IPS DF 19.7 (cell line): ENCODE data around the gene SYNPO2.
"Not testable (repeated sequence)": the region's sequence is repeated elsewhere in the genome, so short reads cannot be mapped to it uniquely, and the experiment has no call there.

Experiments used
- DNase-seq: peaks from one replicate; pipeline ENCODE4 v3.0.0-alpha.2; 2013; ENCODE audit warnings: low read depth, low spot score

Gene SYNPO2

DNA sequence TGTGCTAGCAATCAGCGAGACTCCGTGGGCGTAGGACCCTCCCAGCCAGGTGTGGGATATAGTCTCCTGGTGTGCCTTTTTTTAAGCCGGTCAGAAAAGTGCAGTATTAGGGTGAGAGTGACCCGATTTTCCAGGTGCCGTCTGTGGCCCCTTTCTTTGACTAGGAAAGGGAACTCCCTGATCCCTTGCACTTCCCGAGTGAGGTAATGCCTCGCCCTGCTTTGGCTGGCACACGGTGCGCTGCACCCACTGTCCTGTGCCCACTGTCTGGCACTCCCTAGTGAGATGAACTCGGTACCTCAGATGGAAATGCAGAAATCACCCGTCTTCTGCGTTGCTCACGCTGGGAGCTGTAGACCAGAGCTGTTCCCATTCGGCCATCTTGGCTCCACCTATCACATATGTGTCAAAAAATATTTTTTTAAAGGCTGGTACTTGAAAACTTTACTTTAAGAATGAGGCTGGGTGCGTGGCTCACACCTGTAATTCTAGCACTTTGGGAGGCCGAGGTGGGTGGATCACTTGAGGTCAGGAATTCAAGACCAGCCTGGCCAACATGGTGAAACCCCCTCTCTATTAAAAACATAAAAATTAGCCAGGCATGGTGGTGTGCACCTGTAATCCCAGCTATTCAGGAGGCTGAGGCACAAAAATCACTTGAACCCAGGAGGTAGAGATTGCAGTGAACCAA is 179.2 kb downstream of the SYNPO2 start:
- DNase-seq = not testable (repeated sequence)

DNA sequence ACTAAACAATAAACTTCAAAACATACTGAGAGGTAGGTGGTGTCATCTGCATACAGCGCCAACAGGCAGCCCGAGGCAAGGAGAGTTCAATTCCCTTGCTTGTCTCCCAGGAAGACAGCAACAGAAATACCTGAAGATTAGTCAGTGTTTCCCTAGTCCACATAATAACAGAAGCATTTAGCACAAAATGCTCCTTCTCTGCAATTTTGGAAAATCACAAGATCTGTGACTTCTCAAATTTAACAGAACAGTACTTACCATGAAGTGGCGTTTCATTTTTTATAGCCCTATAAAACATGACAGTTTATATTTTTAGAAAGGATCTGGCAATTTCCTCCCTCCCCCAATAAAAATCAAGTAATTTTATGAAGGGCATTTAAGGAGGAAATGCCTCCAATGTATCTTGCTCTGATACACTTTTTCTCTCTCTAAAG is 179.9 kb downstream of the SYNPO2 start:
- no peak for DNase-seq

DNA sequence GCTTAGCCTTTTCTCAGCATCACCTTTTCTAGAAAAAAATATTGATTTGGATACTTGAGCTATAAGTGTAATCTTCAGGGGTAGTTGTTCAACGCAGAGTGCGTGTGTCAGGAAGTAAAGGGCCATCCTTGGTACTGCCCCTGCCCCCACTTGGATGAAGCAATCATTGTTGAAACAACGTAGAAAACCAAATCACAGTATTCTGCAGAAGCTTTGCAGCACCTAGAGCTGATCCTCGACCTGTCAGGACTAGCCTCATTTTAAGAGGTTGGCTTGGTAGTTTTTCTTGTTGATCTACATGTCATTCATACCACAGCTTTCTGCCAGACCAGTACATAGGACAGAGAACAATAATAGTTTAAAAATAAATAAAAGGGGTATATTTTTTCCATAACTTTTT is 181.6 kb downstream of the SYNPO2 start:
- DNase-seq = no peak

DNA sequence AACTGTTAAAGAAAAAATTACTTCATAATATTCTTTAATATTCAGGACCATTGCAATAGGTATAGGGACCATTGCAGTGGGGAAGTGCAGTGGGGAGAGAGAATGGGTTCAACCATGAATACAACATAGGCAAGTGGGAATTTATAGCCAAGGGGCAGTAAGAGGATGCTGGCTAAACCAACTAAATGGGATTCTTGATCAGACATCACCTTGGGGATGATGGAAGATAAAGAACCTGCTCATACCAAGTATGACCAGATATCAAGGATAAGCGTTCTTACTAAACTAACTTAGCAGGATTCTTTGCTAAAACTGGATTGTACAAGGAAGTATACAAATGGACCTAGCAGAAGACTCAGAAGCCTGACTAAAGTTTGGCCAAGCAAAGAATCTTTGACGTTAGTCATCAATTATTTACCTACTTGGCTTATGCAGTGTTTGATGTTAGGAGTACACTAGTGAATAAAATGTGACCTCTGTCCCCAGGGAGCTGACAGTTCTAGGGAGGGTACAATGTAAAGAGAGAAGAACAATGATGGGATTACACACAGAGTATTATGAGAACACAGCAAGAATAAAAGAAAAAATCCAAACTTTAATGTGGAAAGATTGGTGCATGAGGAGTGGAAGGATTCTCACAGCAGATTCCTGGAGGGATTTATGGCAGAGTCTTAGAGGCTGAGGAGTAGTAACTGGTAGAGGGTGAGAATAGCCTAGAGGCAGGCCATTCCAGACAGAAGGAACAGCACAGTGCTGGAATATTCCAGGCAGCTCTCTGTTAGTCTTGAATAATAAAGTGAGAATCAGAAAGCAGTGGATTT is 192.3 kb downstream of the SYNPO2 start:
- DNase-seq = no peak

DNA sequence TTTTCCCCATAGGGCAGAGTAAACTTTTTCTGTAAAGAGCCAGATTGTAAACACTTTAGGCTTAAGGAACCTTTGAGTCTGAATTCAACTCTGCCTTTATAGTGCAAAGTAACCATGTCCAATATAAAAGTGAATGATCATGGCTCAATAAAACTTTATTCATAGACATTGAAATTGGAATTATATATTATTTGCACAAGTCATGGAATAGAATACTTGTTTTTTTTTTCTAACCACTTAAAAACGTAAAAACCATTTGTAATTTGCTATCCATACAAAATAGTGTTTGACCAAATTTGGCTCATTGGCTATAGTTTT is 192.8 kb downstream of the SYNPO2 start:
- no peak for DNase-seq

DNA sequence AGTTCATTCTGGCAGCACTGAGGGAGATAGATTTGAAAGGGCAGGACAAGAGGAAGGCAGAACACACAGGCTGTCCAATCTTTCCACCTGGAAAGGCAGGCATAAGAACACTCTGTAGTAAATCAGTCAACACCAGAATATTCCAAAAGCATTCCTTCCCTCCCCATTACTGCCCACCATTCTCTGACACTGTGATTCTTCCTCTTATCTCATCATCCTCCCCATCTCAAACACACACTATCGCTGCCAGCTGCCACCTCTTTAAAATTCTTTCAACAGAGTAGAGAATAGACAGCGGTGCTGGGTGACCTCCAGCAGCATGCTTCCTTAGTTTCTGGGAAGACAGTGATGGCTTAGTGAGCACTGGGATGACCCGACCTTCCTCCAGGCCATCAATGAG is 193.3 kb downstream of the SYNPO2 start:
- no peak for DNase-seq

DNA sequence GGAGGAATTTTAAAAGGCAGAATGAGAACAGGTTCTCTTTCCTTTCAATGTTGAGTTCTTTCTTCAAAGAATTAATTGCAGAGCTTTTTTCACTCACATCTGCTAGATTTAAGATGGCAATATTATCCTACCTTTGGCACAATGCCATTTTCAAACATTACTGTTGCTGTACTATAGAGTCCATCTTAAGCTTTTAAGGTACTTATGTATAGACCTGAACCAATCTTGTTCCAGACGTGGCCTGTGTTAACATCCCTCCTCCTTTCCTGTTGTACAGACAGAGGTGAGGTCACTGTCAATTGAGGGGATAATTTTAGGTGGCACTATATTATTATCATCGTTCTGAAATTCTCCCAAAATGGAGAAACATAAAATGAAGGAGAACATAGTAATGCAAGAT is 194.0 kb downstream of the SYNPO2 start:
- DNase-seq = no peak

DNA sequence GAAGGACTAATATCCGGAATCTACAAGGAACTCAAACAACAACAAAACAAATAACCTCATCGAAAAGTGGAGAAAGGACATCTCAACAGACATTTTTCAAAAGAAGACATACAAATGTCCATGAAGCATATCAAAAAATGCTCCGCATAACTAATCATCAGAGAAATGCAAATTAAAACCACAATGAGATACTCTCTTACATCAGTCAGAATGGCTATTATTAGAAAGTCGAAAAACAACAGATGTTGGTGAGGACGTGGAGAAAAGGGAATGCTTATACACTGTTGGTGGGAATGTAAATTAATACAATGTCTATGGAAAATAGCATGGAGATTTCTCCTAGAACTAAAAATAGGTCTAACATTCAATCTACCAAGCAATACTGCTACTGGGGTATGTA is 195.9 kb downstream of the SYNPO2 start:
- DNase-seq = no peak

DNA sequence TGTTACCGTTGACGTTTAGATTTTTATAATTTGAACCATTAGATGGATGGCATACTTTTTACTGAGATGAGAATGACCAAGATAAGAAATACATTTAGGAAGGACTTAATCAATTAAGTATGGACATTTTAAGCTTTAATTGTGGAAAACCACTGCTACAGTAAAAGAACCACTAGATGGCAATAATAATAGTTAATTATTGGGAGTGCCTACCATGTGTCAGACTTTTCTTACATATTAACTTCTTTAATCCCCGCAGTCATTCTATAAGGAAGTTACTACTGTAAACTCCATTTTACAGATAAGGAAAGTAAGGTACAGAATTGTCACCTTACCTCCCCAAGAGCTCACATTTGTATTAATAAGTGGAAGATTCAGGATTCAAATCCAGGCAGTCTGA is 198.5 kb downstream of the SYNPO2 start:
- DNase-seq = no peak

DNA sequence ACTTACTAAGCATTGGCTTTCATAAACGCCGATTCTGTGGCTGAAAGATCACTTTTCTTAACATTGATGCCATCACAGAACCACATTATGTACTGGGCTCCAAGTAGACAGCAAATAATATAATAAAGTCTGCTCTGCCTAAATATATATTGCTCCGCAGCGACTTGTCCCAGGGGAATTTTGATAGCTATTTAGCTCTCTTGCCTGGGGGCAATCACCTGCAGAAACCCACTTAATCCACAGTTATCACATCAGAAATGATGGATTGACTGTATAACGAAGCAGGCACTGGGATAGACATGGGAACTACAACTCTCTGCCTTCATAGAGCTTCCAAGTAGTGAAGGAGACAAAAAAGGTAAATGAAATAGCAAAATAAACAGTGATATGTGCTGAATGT is 199.0 kb downstream of the SYNPO2 start:
- no peak for DNase-seq

DNA sequence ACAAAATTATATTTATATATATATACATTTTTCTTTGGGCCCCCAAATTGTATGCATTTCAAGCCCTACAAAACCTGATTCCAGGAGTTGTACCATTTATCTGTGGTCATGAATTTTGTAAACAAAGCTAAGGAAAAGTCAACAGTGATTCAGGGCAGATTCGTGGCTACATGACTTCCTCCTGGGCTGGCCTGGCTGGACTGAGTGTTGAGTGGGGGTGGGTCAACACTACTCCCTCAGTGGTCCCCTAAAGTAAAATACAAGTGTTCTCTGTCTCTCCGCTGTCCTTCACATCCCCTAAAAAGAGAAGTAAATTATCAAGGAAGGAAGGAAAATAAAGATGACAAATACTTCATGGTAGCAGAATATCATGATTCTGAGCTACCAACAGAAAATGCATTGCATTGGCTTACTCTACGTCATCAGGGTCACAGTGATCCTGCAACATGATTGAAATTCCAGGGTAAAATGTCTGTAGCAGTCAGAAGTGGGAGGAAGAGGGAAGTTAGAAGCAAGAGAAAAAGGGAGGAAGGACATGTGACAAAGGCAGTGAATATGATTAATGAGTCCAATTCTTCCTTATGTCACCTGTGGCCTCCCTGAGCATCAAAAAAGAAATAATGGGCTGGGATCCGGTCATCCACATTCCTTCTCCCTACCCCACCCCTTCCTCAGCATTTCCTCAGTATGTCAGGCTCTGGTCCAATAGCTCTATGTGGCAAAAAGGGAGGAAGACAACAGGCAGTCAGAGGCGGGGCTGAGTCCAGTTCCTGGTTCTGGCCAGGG is 204.6 kb downstream of the SYNPO2 start:
- no peak for DNase-seq

DNA sequence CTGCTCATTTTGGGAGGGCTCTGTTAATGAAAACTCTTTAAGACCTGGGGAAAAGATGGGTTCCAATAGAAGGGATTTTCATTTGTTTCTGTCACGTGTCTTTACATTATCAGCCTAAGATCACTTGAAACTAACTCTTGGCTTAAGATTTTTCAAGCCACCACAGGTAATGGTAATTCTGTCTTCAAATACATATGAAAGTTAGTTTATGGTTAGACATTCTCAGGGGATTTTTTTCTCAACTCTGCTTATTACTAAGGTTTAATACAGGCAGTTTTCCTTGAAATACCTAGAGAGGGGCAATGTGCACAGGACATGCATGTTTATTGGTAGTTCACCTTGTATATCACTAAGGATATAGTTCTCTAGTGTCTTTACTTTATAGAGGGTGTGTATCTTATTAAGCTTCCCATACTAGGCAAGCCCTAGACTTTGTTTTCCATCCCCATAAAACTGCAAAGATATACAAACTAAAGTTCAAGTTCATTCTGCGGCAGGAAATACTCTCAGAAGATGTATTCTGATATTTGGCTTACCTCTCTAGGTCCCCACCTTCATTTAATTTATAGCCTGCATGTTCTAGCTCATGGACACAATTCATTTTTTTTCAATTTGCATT is 208.7 kb downstream of the SYNPO2 start:
- no peak for DNase-seq

DNA sequence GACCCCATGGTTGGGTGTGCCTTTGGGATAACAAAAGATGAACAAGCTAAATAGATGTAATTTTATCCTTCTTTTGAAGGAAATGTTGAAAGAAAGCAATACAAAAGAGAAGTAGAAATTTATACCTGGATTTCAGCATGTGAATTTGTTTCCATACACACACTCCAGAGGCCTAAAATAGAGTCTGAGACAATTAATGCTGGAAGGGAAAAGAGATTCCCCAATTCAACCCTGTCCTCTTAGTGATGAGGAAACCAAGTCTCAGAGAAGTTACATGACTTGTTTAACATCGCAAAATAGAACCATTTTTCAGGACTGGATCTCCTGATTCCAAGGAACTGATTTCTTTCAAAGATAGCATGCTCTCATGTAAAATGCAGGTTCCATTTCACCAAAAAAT is 209.7 kb downstream of the SYNPO2 start:
- no peak for DNase-seq

DNA sequence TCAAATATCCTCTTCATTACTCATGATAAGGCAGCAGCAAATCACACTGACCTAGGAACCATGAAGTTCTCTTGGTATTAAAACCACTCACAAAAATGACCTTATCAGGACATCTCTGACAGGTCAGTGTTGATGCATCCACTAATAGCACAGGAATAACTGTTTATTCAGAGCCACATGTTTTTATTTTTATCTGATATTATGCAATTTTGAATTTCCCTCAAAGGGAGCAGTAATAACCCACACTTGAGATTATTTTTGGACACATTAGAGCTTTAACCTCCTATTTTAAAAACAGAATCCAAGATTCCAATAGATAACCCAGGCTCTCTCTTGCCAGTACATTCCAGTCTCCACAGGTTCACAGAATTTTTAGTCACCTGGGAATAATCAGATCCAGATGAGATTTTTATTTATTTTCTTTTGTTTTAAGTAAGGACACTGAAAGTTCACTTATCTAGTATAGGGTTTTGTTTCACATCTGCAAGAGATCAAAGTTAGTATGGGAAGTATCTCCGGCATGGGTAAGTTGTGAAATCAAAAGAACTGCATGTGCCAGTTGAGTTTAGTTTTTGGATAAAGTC is 210.7 kb downstream of the SYNPO2 start:
- DNase-seq = no peak

DNA sequence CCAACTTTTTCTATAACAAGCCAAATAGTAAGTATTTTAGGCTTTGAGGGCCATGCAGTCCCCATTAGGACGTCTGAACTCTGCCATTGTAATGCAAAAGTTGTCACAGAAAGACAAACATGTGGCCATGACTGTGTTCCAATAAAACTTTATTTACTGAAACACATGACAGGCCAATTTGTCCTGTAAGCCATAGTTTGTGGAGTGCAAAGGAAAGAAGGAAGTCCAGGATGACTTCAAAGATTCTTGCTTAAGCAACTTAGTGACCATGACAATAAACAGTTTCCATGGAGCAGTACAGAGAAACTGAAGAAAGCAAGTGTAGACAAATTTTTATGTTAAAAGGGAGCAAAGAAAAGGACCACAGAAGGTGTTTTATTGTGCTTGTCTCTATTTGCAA is 212.0 kb downstream of the SYNPO2 start:
- no peak for DNase-seq

DNA sequence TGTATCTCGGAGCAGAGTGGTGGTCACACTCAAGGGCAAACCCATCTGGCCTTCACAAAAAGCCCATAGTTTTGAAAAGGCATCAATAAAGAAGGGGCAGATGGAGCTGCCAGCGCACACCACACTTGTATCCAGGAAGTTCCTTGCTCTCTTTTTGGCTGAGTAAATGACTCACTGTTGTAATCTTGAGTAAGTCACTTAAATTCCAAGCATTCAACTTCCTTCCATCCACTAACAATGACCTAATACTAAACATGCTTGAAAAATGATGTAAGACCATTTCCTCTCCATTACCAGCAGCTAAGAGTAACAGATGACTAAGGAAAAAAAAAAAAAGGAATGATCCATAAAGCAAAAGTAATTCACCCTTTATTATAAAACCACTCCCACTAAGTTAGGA is 214.6 kb downstream of the SYNPO2 start:
- peak; percentile 45 for DNase-seq

DNA sequence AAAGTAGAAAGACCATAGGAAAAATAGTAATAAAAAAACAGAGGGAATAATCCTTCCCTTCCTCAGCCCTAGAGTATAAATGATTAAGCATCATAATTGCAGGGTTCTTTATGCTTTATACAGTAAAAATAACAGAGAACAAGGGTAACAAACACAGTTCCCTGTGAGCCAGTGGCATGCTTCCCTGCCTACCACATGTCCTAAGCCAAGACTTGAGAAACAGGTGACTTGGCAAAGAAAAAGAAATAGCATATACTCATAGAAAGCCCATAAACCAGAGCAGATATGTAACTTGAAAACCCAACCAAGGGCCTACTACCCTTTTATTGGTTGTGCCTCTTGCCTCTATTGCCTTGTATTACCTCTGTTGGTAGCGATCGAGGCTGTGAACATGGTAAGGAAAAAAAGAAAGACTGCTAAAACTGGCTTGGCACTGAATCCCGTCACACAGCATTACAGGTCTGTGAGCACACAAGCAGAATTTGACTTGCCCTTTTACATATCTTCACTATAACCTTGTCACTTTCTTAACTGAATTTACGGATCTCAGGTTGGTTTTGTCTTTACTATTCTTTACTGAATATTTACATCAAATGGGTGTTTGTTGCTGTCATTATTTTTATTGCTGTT is 216.1 kb downstream of the SYNPO2 start:
- no peak for DNase-seq

DNA sequence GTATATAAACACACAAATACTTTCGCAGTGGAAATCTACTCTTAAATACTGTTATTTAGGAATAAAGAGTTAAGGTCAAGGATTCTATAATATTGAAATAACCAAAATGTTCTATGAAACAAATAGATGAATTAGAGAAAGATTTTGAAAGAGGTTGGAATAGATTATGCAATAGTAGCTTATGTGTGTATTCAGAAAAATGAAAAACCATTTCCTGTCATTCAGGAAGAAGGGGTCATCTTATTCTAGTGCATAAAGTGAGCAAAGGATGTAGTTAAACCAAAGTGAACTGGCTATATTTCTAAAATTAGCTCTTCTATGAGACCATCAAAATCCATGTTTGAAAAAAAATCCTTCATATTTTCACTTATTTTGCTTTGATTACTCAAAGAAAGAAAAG is 217.0 kb downstream of the SYNPO2 start:
- DNase-seq = no peak

DNA sequence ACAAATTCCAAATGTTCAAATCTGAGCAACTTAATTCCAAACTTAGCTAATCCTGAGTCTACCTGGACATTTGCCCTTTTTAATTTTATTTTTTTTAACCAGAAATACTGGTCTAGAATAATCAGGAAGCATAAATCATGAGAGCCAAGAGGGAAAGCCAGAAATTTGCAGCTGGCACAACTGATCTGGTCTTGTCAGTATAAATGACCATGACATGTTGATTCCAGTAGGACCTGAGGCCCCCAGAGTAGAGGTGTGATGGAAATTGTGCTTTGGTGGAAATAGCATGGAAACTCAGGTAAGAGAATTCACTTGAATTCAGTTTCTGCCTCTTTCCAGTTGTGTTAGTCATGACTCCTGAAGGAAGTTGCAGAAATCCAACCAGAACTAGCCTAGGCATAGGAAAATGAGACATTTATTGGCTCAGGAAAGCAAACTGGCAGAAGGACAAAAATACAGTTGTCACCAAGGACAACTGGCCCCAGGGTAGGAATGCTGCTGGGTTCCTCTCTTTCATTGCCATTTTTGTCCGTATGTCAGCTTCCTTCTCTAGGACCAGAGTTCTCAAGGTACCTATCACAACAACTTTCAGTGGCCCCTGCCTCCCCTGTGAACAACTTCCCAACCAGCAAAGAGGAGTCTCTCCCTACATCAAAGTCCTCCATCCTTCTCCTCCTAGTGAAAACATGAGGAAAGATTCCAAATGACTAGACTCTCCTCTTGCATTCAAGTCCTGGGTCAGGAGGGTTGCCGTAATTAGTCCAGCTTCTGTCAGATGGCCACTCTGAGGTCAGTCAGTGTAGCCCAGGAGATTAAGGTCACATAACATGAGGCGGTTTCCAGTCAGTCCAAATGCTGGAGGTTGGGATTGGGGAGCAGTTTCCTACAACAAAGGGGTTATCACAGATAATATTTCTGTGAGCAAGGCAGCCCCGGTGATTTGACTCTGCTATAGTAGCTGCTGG is 217.7 kb downstream of the SYNPO2 start:
- DNase-seq = no peak

DNA sequence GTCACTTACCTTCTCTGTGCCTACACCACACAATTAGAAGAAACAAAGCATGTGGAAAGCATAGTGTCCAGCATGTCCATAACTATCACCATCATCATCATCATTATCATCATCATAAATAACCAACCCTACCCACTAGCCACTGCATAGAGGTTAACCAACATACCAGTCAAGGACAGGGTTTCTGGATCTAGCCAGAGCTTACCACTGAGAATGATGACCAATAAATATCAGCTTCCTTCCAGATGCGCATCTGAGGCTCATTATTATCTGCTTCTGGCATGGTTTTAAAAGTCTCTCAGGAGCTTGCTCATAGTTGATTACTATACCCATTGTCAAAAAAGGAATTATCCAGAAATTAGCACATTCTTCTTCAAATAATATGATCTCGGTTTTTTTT is 221.5 kb downstream of the SYNPO2 start:
- no peak for DNase-seq
